ENCODE measurements around the gene FICD.
"Not testable (repeated sequence)": the region's sequence is repeated elsewhere in the genome, so short reads cannot be mapped to it uniquely, and the experiment has no call there.

FICD gene

DNA sequence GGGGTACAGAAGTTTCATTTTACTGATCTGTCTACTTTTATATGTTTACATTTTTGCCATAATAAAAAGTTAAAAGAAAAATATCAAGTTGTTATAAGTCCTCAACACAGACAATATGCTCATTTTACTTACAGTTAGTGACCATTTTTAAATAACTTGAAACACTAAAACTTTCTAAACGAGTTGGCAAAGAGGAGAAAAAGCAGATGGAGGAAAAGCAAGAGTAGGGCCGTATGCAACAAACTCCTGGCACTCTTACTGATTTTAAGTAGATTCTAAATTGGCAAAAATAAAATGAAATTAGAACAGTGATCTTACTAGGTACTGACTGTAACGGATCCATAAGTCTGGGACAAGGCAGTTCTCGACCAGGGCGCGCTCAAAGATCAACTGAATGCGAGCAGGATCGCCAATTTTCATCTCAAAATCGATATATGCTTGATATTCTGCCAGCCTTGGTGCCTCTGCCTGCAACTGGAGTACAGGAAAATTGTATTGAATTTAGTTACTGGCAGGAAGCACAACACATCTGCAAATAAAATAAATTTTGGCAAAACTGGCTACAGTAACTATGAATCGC, 23.6 kb downstream of the FICD start:
- DNase-seq, result no peak

GRCh38 chr12:108542320-108542719, 27.2 kb downstream of the FICD start:
- no peak for DNase-seq

DNA sequence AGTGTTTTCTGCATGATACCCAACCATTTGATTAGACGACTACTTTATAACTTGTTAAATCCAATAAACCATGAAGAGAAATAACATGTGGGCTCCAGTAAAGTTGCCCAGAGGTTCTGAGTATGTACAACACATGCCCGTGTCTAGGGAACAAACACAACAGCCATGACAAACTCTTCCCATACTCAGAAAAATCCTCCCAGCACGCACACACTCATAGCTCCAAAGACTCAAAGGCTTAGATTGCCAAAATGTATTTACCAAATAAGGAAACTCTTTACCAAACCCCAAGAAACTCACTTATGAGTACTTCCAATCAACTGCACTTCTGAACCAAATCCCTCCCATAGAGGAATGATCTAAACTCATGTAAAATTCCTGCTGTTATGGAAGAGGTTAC, 28.6 kb downstream of the FICD start:
- DNase-seq, result no peak

DNA sequence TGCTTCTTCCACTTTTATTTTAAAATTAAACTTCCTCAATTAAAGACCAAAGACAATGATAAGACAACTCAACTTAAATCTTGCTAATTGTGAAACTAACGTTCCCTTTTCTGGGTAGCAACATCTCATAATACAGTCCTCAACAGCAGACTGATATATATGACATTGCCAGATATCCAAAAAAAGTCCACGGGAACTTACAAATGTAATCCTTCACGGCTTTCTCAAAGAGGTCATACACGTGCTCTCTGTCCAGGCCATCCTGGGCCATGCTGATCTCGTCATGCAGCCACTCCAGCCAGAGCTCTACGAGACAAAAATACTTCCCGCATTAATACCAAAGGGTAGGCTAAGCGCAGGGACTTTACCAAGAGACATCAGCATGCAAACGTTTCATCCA, 32.6 kb downstream of the FICD start:
- DNase-seq, result no peak

GRCh38 chr12:108548954-108549521, 34.0 kb downstream of the FICD start:
- DNase-seq, result no peak

- DNase-seq, result no peak
Observed at GRCh38 chr12:108551535-108551934, 36.5 kb downstream of the FICD start.

DNA sequence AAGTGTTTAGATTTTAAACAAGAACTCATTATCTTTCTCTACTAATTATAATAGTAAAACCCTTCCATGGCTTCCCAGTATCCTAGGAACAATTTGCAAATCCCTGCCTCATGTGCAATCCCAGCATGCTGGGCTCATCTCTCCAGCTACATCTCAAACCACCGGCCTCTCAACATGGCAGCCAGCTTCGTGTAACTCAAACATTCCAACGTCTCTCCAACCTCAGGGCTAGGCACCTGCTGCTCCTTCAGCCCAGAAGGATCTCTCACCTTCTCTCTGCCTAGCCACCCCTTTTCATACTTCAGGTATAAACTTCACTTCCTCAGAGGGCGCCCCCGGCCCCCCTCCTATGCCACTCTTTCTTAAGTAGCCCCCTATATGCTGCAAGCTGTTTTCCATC, 38.7 kb downstream of the FICD start:
- DNase-seq, result no peak

- not testable (repeated sequence) for DNase-seq
Observed at GRCh38 chr12:108555383-108555782, 40.3 kb downstream of the FICD start.

- no peak for DNase-seq
Observed at GRCh38 chr12:108559007-108559655, 44.1 kb downstream of the FICD start.

DNA sequence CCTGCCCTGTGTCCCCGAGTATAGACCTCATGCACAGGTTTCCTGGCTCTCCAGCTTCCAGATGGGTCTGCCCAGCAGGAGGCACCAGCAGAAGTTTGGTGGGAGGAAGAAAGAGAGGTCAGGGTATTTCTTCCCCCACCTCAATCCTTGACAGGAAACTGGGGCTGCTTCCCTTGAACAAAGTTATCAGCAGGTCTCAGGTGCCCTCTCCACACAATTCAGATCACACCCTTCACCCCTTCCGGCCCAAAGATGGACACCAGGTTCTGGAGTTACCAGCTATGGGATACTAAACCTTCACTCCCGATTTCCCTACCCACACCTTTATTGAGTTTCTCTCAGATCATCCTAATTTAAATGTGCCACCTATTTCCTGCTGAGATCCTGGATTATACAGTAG, 44.7 kb downstream of the FICD start:
- DNase-seq, result no peak

DNA sequence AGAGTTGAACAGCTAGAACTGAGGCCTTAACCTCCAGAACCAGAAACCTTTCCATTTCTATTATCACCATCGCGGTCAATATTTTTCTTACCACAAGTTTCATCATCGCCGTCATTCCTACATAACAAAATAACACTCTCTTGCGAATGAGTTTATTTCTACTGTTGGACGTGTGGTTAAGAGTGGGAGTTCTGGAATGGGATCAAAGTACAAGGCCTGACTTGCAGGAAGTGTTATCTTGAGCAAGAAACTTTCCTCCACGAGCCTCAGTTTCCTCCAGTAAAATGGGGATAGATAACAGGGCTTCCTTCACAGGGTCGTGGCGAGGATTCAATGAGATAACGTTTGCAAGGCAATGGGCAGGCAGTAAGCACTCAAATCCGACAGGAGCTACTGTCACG, 45.2 kb downstream of the FICD start:
- no peak for DNase-seq

DNA sequence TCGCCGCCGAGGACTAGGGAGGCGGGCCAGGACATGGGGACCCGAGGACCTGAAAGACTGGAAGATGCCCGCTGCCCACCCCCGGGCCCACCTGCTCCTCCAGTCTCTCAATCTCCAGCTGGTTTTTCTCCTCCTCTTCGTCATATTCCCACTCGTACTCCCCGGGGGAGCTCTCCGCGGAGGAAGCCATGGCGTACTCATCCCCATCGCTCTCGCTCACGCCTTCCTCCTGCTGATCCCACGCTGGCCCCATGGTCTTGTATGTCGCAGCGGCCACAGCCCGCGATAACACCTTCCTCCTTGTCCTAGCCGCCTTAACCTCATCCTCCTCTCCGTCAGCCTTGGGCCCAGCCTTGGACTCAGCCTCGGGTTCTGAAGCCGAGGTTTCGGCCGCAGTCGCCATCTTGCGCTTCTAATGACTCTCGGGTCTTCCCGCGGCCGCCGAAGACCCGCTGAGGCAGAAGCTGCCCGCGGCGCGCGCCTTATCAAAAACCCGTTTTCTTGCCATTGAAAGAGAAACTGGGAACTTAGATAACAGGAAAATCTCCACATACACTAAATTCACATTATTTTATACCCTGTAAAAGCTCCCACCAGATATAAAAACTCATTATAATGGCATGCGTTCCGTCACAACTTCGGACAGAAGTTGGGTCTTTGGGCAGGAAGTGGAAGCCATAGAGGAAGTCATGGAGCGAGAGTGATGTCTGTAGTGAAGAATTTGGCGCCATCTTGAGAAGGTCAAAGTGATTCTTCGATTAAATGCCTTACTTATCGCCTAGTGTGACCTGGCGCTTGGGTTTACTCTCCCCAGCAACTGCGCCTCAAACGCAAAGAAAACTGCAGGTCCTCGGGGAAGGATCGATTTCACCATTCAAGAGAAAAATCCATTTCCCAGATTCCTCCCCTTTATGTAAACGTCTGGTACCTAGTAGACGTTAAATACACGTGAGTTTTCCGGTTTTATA, 46.0 kb downstream of the FICD start, which contains the start of gene SART3:
TSS of gene SART3 (minus strand) at position 422 of the 968 bp plus-strand sequence. CDS start at position 403, 19 bp downstream.
- DNase-seq, result peak; percentile 92

- DNase-seq, result no peak
Observed at GRCh38 chr12:108561852-108562347, 46.8 kb downstream of the FICD start.

- peak; percentile 96 for DNase-seq
Observed at GRCh38 chr12:108562348-108563135, 47.5 kb downstream of the FICD start, which contains the start of gene ISCU. TSS of gene ISCU (plus strand) at chr12:108562596. CDS start at chr12:108562623, 27 bp downstream.

GRCh38 chr12:108563136-108563803, 48.2 kb downstream of the FICD start:
- DNase-seq, result peak; percentile 89

- no peak for DNase-seq
Observed at GRCh38 chr12:108563804-108564151, 48.7 kb downstream of the FICD start.

- DNase-seq, result no peak
Observed at GRCh38 chr12:108564724-108565123, 49.6 kb downstream of the FICD start.

DNA sequence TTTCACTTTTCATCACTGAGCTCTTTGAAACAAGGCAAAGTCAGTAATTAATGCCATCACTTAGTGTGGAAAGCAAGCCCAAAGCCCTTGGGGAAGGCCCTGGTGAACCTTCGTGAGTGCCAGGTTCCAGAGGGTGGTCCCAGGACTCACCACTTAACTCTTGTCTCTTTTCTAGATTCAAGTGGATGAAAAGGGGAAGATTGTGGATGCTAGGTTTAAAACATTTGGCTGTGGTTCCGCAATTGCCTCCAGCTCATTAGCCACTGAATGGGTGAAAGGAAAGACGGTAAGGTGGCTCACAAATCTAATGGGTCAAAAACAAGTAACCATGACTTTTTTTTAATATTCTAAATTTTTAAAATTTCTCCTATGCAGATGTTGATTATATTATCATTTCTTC, 50.1 kb downstream of the FICD start:
- no peak for DNase-seq

DNA sequence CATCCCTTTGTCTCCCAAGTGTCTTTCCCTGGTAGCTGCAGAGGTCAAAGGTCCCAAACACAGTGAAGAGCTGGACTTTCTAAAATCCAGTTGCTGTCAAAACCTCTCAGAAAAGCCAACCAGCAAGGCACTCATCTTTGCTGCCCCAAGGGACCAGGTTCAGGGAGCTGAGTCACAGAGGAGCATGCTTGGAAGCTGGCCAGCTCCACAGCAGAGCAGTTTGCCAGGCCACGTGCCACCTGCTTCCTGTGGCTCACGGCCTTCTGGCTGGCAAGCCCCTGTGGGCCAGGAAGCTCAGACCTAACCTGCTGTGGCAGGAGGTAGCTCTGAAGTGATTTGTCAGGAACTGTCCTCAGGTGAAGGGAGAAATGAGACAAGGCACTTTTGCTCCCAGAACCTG, 50.9 kb downstream of the FICD start:
- peak; percentile 75 for DNase-seq

- no peak for DNase-seq
Observed at GRCh38 chr12:108566452-108566851, 51.4 kb downstream of the FICD start.

Data from CD4-positive, alpha-beta T cell treated with Interleukin-4 for 4 hours (primary cell).